SK-N-MC (cell line): ENCODE data around the gene MMP24OS.
A peak's percentile ranks its signal among the peaks of the same experiment; 100 is the strongest.

Experiments
- DNase-seq: peaks from one replicate; pipeline ENCODE4 v3.0.0-alpha.2; 2011; ENCODE audit warnings: low read depth, low spot score
- H3K27ac ChIP-seq: fragments of 200-600 bp; sonication (generic); 2 replicates; pipeline ENCODE4 v1.5.1; 2016; ENCODE audit warnings: mixed run types
- H3K36me3 ChIP-seq: fragments of 200-600 bp; sonication (generic); 2 replicates; pipeline ENCODE4 v1.6.1; 2017; ENCODE audit warnings: antibody characterized with exemption, low read length, mixed read lengths; ENCODE audit not compliant: insufficient read depth
- H3K4me3 ChIP-seq: fragments of 200-600 bp; sonication (generic); 2 replicates; pipeline ENCODE4 v1.5.1; 2016
- H3K9ac ChIP-seq: fragments of 200-600 bp; sonication (generic); 2 replicates; pipeline ENCODE4 v1.8.0; 2017; ENCODE audit warnings: mixed run types, mixed read lengths; ENCODE audit not compliant: insufficient read length
- H3K9me3 ChIP-seq: fragments of 200-600 bp; sonication (generic); 2 replicates; pipeline ENCODE4 v1.6.1; 2017; ENCODE audit warnings: low read depth, mild to moderate bottlenecking, antibody characterized with exemption, low read length, moderate library complexity, mixed read lengths
- EZH2 ChIP-seq: fragments of 200-600 bp; sonication (generic); IDR thresholded peaks from one replicate; pipeline ENCODE4 v1.6.1; 2017; ENCODE audit warnings: antibody characterized with exemption
- FOXP2 ChIP-seq: optimal IDR thresholded peaks from 2 replicates; pipeline ENCODE3; 2011; ENCODE audit warnings: mild to moderate bottlenecking, moderate library complexity; ENCODE audit not compliant: insufficient read depth; ENCODE audit errors: extremely low read length, control extremely low read depth
- POLR2AphosphoS5 ChIP-seq: IDR thresholded peaks from 2 replicates; pipeline ENCODE4 v1.6.1; 2012; ENCODE audit warnings: mild to moderate bottlenecking, low read depth, low read length, borderline replicate concordance

MMP24OS gene

GRCh38 chr20:35302421-35303335 is 24.8 kb upstream of the MMP24OS start:
- H3K9me3 ChIP-seq = no peaks in the 10 kb centered on the region
- no peak overlapping the region for H3K4me3 ChIP-seq
- H3K27ac ChIP-seq = no peak overlapping the region
- H3K9ac ChIP-seq = no peak overlapping the region
- DNase-seq = no peak
- no peak for TF ChIP-seq EZH2
- no peak for TF ChIP-seq POLR2AphosphoS5
- TF ChIP-seq FOXP2 = no peak
- H3K36me3 ChIP-seq = peaks cover 13% of the 10 kb centered on the region; the same call in 1 of the 2 replicates

- TF ChIP-seq POLR2AphosphoS5 (no peak), EZH2 (no peak), FOXP2 (no peak)
- no peaks in the 10 kb centered on the region for H3K9me3 ChIP-seq
These were observed 23.5 kb upstream of the MMP24OS start for GRCh38 chr20:35301426-35301825.

GRCh38 chr20:35300469-35301262 is 22.7 kb upstream of the MMP24OS start:
- Histone ChIP-seq H3K4me3 (no peak overlapping the region), H3K9ac (no peak overlapping the region), H3K36me3 (peaks cover 5% of the 10 kb centered on the region; the same call in 1 of the 2 replicates), H3K27ac (no peak overlapping the region), H3K9me3 (no peaks in the 10 kb centered on the region)
- no peak for TF ChIP-seq FOXP2
- no peak for DNase-seq

More at GRCh38 chr20:35301426-35301825, 23.5 kb upstream of the MMP24OS start:
- DNase-seq = no peak
- H3K9ac ChIP-seq = no peak overlapping the region
- H3K36me3 ChIP-seq = peaks cover 9% of the 10 kb centered on the region; the same call in 1 of the 2 replicates
- no peak overlapping the region for H3K27ac ChIP-seq
- no peak overlapping the region for H3K4me3 ChIP-seq

DNA sequence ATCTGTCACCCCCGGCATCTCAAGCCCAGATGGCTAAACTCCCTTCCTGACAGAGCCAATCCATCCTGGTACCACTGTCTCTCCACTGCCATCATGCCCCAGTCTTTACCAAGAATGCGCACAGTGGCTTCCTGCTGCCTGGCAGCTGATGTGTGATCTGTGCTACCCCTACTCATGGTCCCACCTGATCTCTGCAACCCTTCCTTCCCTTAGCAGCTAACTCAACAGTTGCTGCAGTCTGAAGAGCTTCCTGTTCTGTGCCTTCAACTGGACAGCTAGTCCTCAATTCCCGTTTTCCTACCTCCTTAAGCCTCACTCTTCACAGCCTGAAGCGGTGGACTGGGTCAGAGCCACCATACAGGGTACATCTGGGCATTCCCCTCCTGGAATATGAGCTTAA is 21.9 kb upstream of the MMP24OS start:
- no peak overlapping the region for H3K27ac ChIP-seq
- no peak overlapping the region for H3K4me3 ChIP-seq
- H3K9ac ChIP-seq = no peak overlapping the region
- H3K36me3 ChIP-seq = peaks cover 5% of the 10 kb centered on the region; the same call in 1 of the 2 replicates
- TF ChIP-seq FOXP2 = no peak
- peak; percentile 41; the same call in 1 of the 2 replicates for TF ChIP-seq POLR2AphosphoS5
- DNase-seq = no peak
- H3K9me3 ChIP-seq = no peaks in the 10 kb centered on the region

DNA sequence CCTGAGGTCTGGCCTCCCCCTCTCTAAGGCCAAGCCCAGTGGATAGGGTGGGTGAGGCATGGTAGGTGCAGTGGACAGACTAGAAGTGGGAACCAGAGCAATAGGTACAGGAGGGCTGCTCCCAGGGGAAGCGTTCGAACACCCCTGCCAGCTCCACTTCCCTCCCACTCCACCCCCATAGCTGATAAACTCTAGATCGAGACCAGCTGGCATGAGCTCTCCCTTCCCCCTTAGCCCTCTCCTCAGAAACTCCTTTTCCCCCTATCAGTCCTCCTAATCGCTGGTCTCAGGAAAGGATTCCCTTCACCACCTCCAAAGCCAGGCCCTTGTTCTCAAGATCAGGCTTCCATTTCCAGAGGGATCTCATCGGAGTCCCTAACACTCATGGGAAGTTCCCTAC is 20.3 kb upstream of the MMP24OS start:
- H3K27ac ChIP-seq = no peak overlapping the region
- H3K4me3 ChIP-seq = no peak overlapping the region
- TF ChIP-seq FOXP2 = no peak
- TF ChIP-seq POLR2AphosphoS5 = no peak
- TF ChIP-seq EZH2 = no peak
- H3K9ac ChIP-seq = no peak overlapping the region
- H3K36me3 ChIP-seq = peaks cover under 1% of the 10 kb centered on the region; the same call in 1 of the 2 replicates
- no peak for DNase-seq
- no peaks in the 10 kb centered on the region for H3K9me3 ChIP-seq

DNA sequence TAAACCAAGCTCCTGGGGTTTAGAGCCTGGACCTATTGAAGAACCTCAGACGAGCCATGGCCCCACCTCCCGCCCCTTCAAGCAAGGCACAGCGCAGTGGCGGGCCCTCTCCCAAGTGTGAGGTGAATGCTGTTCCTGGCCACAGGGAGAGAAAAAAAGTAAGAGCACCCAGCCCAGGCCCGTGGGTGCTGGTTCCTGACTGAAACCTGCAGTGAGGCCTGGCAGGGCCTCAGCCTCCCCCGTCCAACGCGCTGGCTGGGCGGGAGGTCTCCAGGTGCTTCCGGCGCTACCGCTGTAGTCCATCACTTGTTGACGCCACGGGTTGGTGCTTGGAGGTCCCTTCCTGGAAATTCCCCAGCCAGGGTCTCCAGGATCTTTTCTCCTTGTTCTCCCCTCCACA is 19.8 kb upstream of the MMP24OS start:
- H3K4me3 ChIP-seq = no peak overlapping the region
- TF ChIP-seq FOXP2 = no peak
- no peak for TF ChIP-seq POLR2AphosphoS5
- TF ChIP-seq EZH2 = no peak
- no peak overlapping the region for H3K9ac ChIP-seq
- no peak overlapping the region for H3K27ac ChIP-seq
- H3K9me3 ChIP-seq = no peaks in the 10 kb centered on the region
- H3K36me3 ChIP-seq = no peaks in the 10 kb centered on the region; the same call in 1 of the 2 replicates
- no peak for DNase-seq

GRCh38 chr20:35297155-35297554 is 19.2 kb upstream of the MMP24OS start:
- H3K9ac ChIP-seq = no peak overlapping the region
- no peak overlapping the region for H3K27ac ChIP-seq
- DNase-seq = no peak
- TF ChIP-seq POLR2AphosphoS5 (no peak), EZH2 (no peak), FOXP2 (no peak)
- H3K4me3 ChIP-seq = no peak overlapping the region
- no peaks in the 10 kb centered on the region for H3K9me3 ChIP-seq
- no peaks in the 10 kb centered on the region for H3K36me3 ChIP-seq

- H3K36me3 ChIP-seq = no peaks in the 10 kb centered on the region
- no peak overlapping the region for H3K9ac ChIP-seq
- H3K27ac ChIP-seq = no peak overlapping the region
- TF ChIP-seq POLR2AphosphoS5 (no peak), FOXP2 (no peak), EZH2 (no peak)
- no peak for DNase-seq
- no peak overlapping the region for H3K4me3 ChIP-seq
- H3K9me3 ChIP-seq = no peaks in the 10 kb centered on the region
These were observed 18.2 kb upstream of the MMP24OS start for GRCh38 chr20:35296101-35296554.

GRCh38 chr20:35295674-35296073 is 17.8 kb upstream of the MMP24OS start:
- no peak overlapping the region for H3K27ac ChIP-seq
- no peaks in the 10 kb centered on the region for H3K9me3 ChIP-seq
- H3K9ac ChIP-seq = no peak overlapping the region
- H3K4me3 ChIP-seq = no peak overlapping the region
- TF ChIP-seq EZH2 = no peak
- no peak for TF ChIP-seq FOXP2
- no peak for TF ChIP-seq POLR2AphosphoS5
- H3K36me3 ChIP-seq = no peaks in the 10 kb centered on the region
- no peak for DNase-seq
